GM12874 (cell line): ENCODE measurements around the gene CAMK2N1.
A peak's percentile ranks its signal among the peaks of the same experiment; 100 is the strongest.

ENCODE experiments used
- TF ChIP-seq, protein P1 (sequence below): IDR thresholded peaks from 2 replicates; pipeline ENCODE4 v1.5.1; 2011; ENCODE audit warnings: low read depth, mild to moderate bottlenecking, control low read depth, low read length, moderate library complexity; ENCODE audit not compliant: insufficient read depth

The CAMK2N1 gene

DNA sequence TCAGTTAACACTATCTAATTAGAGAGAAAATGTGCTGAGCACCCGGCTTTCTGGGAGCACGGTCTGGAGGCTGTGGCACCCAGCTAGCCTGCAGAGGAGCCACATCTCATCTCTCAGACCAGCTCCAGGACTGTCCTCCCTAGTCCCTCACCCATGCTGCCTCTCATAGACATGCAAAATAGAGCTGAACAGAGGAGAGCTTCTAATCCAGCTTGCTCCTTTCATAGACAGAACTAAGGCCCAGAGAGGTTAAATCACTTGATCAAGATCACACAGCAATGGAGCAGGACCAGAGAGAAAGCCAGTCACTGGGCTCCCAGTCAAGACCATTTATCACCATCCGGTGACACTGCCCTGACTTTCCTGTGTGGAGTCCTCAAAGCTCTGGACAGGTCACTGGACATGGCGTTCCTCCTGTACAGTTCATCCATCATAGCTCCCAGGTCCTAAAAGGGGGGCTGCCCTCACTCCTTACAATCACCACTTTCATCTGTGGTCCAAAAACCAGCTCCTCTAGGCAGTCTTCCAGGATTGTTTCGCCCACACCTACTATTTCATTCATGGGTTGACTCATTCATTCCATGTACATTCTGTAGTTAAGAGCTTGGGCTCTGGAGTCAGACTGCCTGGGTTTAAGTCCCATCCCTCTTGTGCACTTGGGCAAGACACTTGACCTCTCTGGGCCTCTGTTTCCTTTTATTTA is 8.8 kb upstream of the CAMK2N1 start:
- TF ChIP-seq, protein P1, sequence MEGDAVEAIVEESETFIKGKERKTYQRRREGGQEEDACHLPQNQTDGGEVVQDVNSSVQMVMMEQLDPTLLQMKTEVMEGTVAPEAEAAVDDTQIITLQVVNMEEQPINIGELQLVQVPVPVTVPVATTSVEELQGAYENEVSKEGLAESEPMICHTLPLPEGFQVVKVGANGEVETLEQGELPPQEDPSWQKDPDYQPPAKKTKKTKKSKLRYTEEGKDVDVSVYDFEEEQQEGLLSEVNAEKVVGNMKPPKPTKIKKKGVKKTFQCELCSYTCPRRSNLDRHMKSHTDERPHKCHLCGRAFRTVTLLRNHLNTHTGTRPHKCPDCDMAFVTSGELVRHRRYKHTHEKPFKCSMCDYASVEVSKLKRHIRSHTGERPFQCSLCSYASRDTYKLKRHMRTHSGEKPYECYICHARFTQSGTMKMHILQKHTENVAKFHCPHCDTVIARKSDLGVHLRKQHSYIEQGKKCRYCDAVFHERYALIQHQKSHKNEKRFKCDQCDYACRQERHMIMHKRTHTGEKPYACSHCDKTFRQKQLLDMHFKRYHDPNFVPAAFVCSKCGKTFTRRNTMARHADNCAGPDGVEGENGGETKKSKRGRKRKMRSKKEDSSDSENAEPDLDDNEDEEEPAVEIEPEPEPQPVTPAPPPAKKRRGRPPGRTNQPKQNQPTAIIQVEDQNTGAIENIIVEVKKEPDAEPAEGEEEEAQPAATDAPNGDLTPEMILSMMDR = no peak

DNA sequence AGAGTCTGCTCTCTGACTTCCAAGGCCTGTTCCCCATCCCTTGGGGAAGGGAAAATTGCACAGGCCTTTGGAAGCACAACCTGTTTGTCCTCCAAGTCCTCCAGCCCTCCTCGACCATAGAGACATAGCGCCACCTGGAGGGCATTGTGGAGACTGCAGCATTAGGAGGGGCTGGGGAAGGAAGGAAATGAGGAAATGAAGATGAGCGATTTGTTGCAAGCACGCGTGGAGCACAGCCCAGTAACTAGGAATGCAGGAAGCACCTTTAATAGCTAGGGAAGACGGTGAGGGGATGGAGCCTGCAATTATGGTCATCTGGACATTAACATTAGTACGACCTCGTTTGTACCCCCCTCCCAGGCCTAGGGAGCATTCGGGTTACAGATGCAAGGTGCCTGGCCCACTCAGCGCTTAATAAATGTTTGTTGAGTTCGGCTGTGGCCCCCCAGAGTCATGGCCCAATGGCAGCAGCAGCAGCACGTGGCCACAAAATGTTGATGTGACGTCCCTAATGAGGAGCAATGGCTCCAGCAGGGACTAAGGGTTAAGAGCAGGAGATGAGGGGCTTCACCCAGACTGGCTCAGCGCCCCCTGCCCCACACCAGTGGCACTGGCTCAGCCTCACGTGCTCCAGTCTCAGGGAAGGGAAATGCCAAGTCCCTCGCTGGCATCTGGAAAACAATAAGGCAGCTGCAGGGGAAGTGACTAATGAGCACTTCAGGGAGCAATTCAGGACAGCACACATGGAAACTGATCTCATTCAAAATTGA is 8.0 kb upstream of the CAMK2N1 start:
- TF ChIP-seq, protein P1 = peak; percentile 94

DNA sequence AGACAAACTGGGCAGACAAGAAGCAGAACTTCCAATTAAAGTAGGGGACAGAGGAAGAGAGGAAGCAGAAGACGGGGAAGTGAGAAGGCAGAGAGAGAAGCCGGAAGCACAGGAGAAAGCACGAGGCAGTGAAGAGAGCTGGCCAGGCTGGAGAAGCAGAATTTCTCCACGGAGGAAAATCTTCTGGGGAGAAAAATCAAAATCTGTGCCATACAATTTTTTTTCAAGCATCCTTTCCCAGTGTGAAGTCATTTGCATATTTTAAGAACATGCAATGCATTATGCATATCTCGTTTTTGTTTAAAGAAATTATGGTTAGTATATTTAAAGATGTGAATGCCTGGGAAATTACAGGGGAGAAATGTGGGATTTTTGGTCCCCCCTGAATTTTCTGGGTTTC is 7.3 kb upstream of the CAMK2N1 start:
- TF ChIP-seq, protein P1 = no peak

DNA sequence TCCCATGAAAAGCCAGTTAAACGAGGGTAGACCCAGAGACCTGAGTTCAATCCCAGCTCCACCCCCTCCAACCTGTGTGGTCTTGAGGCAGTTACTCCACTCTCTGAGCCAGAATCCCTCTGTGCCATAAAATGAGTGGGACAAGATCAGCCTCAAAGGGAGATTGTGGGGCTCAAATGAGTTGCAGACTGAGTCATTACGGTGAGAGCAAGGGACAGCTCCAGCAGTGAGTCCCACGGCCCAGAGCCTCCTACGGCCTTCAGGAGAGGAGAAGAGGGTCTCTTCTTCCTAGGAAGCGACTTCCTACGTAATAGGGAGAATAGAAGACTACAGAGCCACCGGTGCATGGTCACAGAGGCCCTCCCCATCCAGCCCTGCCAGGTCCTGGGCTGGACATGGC is 6.7 kb upstream of the CAMK2N1 start:
- TF ChIP-seq, protein P1 = no peak

DNA sequence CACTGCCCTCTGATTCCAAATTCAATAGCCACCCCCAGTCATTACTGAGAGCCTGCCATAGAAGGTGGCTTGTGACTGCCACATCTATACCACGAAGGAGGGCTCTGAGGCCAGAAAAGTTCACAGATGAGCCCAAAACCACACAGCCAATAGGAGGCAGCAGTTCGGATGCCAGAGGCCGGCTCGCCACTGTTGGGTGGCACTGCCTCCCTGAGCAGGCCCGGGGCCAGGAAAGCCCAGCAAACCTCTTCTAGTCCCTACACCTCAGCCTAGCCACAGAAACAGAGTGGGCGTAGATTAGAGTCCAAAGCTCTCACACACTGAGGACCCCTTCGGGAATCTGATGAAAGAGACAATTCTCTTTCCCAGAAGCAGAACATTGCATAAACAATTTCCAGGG is 5.9 kb upstream of the CAMK2N1 start:
- TF ChIP-seq, protein P1 = no peak

DNA sequence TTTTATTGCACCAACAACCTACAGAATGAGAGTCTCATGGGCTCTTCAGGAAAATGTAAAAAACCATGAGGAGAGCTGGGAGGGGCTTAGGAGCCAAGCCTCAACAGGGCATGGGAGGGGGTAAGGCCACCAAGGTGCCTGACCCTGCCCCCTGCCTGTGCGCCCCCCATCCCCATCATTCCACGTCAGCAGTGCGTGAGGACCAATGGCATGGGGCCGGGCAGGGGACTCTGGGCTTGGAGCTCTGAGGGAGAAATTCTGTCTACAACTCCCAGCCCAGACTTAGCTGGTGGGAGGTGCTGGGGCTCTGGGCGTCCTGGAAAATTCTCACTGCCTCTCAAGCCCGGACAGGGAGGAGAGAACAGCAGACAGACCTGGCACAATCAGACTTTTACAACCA is 5.2 kb upstream of the CAMK2N1 start:
- TF ChIP-seq, protein P1 = no peak

DNA sequence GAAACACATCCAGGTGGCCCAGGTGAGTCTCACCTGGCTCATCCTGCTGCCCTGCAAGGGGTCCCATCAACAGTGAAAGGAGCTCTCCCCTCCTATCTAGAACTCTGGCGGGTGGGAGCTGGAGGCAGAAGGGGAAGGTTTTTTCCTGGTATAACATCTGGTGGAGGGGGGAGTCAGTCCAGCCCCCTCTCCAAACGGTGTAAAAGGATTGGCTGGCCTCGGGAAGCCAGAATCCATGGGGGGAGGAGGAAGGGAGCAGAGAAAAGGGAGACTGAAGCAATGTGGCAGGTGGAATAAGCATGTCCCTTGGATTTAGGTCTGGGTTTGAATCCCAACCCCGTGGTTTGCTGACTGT is 1.2 kb upstream of the CAMK2N1 start:
- TF ChIP-seq, protein P1 = no peak
